A204.1 (cell line): ENCODE data around the gene GMDS.

ENCODE experiments used
- FAIRE-seq: peaks from 2 replicates; lab custom pipeline; 2012; peaks lifted over from hg19 to GRCh38; lab: Jason Lieb, UNC

Gene GMDS

GRCh38 chr6:1601158-1602048 is 644.0 kb downstream of the GMDS start:
- no peak for FAIRE-seq

- FAIRE-seq = no peak
Observed at GRCh38 chr6:1600764-1601157, 644.6 kb downstream of the GMDS start.

- no peak for FAIRE-seq
Observed at GRCh38 chr6:1600063-1600763, 645.2 kb downstream of the GMDS start.

DNA sequence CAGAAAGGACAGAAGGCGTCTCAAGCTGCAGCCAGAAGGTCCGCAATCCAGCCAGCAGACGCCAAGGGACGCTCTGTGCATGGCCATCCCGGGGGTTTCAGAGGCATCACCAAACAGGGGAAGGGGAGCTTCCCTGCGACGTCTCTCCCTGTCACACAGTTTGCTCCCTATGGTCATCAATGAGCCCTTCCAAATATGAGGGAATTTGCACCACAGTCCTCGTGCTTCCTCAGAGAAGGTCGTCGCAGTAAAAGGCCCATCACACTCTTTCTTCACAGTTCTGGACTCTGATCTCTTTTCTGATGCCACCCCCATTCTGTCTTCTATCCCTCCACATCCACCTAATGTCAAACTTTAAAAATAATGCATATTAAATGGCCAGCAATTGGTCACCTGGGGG is 645.9 kb downstream of the GMDS start:
- no peak for FAIRE-seq

DNA sequence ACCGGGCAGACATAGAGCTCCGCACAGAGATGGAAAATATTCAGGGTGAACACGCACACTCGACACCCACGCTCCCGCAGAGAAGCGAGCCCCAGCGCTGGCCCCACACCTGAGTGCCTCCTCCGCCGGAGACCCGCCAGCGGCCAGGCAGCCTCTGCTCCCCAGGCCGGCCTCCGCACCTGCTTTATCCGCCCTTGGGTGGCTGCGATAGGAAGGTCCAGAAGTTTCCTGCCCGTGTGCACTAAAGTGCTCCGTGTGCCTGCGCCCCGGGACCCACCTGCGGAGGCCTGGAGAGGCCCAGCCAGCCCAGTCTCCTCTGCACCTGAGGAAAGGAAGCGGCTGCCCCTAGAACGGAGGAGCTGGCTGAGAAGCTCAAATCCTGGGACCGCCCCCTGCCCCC is 646.5 kb downstream of the GMDS start:
- no peak for FAIRE-seq

GRCh38 chr6:1598433-1598832 is 647.0 kb downstream of the GMDS start:
- FAIRE-seq = no peak

GRCh38 chr6:1597924-1598323 is 647.5 kb downstream of the GMDS start:
- no peak for FAIRE-seq

DNA sequence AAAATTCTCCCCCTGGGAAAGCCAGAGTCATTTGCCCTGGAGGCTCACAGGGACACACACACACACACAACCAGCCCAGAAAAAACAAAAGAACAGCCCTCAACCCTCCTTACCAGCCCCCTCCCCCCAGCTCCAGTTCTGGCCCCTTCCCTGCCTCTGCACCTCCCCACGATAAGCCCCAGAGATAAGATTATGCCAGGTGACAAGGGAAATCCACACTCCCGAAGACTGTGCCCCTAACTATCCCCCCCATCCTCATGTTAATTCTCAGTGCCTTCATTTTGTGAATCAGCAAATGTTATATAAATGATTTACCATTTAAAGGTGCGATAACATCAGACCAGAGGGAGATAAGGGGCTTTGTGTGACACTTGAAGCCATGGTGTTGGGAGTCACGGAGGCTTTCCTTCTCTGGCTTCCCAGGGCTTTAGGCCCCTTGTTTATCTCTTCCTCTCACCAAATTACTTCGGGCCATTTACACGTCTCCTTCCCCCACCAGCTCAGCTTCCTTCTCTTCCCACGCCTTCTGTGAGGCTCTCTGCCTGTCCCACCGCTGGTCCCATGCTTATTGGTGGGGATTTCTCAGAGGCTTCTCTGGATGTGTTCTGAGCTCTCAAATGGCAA is 648.2 kb downstream of the GMDS start:
- no peak for FAIRE-seq

GRCh38 chr6:1596088-1596852 is 649.1 kb downstream of the GMDS start:
- FAIRE-seq = peak; percentile 54

DNA sequence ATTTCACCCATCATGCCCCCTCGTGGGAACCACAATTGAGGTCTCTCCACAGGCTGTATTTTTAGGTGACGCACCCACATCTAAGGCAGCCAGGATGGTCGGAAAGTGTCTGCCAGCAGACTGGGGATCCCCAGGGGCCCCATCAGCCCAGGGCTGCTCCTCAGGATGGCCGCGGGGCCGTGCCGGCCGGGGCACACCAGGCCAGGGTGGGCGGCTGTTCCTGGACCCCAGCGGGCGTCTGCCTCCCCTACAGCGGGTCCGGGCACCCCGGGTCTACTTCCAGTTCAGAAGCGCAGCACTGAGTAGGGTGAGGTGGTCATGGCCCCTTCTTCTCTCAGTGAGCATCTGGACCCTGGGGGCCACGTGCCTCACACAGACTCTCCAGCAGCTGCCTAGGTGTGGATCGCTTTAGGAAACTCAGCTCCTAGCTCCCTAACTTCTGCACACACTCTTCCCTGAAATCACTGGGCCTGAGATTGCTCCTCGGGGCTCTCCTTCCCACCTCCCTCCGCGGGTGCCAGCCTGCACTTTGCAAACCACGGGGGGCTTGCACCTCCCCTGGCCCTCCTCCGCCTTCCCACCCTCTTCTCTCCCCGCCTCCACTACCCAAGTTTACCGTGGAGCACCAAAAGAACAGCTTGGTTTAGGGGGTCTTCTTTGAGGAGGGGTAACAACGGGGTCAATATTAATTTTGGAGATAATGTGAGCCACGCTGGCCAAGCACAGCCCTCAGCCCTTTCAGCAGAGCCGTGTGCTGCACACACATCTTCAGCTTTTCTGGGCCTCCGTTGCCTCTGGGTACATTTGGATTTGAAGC is 649.9 kb downstream of the GMDS start:
- no peak for FAIRE-seq

GRCh38 chr6:1594445-1595200 is 650.8 kb downstream of the GMDS start:
- no peak for FAIRE-seq

- no peak for FAIRE-seq
Observed at GRCh38 chr6:1593958-1594314, 651.5 kb downstream of the GMDS start.

DNA sequence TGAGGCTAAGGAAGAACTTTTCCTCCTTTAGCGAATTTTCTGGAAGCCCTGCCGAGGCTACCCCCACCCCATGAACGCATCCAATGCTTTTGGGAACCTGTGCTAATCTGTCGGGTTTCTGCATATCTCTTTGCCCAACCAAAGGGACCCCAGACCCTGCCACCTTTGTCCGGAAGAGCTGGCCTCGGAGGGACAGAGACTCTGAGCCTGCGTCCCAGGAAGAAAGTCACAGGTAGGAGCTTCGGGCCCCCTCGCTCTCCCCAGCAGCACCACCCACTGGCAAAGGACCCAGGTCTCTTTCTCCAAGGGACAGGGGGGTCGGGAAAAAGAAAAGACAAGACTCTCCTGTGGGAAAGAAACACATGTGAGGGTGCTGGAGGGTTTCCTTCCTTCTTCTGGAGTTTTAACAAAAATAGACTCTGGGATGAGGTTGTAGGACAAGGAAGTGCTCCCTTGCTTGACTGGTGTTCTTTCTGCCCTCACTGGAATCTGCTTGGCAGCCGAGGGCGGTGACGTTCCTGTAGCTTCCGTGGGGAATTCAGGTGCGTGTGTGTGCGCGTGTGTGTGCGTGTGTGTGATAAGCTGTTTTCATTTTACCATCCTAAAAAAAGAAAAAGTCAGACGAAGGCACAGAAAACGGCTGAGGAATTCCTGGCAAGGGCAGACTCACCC is 652.0 kb downstream of the GMDS start:
- FAIRE-seq = no peak

GRCh38 chr6:1592852-1593251 is 652.6 kb downstream of the GMDS start:
- no peak for FAIRE-seq

DNA sequence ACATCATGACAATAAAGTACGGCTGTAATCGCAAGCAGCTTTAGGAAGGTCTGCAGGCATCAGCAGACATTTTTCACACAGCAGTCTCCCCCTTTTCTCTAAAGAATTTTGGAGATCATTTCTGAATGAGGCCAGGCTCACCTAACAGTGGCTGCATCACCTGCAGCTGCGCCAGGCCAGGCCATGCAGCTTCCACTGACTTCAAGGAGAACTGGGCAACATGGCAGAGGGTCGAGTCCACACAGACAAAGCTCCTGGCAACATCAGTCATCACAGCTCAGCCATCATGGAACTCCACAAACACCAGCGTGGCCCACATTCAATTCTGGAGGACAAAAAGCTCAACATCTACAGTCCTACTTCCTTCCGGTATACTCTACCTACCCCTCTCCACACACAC is 653.5 kb downstream of the GMDS start:
- no peak for FAIRE-seq

- FAIRE-seq = no peak
Observed at GRCh38 chr6:1591243-1591642, 654.2 kb downstream of the GMDS start.

GRCh38 chr6:1590580-1590979 is 654.8 kb downstream of the GMDS start:
- no peak for FAIRE-seq

DNA sequence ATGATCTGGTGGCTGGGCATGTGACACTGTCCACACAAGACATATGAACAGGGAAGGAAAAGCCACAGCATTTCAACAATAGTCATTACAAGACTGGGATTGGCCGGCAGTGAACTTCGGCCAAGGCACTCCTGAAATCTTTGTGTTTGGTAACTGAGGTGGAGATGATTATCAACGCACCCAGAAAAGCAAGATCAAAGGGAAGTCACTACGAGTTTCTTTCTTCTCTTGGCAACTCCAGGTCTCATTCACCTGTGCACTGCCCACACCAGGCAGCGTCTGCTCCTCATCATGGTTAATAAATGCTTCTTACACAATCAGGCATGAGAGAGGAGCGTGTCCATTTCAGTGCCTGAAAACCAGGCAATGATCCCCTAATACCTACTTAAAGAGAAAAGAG is 656.2 kb downstream of the GMDS start:
- FAIRE-seq = no peak

GRCh38 chr6:1587977-1588376 is 657.4 kb downstream of the GMDS start:
- FAIRE-seq = no peak

- no peak for FAIRE-seq
Observed at GRCh38 chr6:1587546-1587945, 657.9 kb downstream of the GMDS start.
